KMS-11 (cell line): ENCODE results near the gene THRSP.

ENCODE experiments used
- H2AFZ ChIP-seq: fragments of 200-600 bp; sonication (generic); 2 replicates; pipeline ENCODE4 v1.6.1; 2016; ENCODE audit warnings: antibody characterized with exemption, mixed run types, low read depth
- H3K27ac ChIP-seq: fragments of 200-600 bp; sonication (generic); 2 replicates; pipeline ENCODE4 v1.6.1; 2016; ENCODE audit warnings: mild to moderate bottlenecking, mixed run types
- H3K27me3 ChIP-seq: fragments of 200-600 bp; sonication (generic); 2 replicates; pipeline ENCODE4 v1.6.1; 2017; ENCODE audit warnings: mild to moderate bottlenecking, low read depth, mixed run types, moderate library complexity; ENCODE audit not compliant: insufficient read depth
- H3K36me3 ChIP-seq: fragments of 200-600 bp; sonication (generic); 2 replicates; pipeline ENCODE4 v1.6.1; 2017; ENCODE audit warnings: mild to moderate bottlenecking, mixed run types; ENCODE audit not compliant: insufficient read depth
- H3K4me1 ChIP-seq: fragments of 200-600 bp; sonication (generic); 2 replicates; pipeline ENCODE4 v1.6.1; 2016; ENCODE audit warnings: mild to moderate bottlenecking, low read depth, mixed run types; ENCODE audit not compliant: poor library complexity, severe bottlenecking
- H3K4me2 ChIP-seq: fragments of 200-600 bp; sonication (generic); 2 replicates; pipeline ENCODE4 v1.7.0; 2016; ENCODE audit warnings: mild to moderate bottlenecking, mixed run types
- H3K4me3 ChIP-seq: fragments of 200-600 bp; sonication (generic); IDR thresholded peaks from 2 replicates; pipeline ENCODE4 v1.6.1; 2017; ENCODE audit warnings: low read depth, low read length, mixed read lengths; ENCODE audit not compliant: insufficient read depth
- H3K79me2 ChIP-seq: fragments of 200-600 bp; sonication (generic); 2 replicates; pipeline ENCODE4 v1.6.1; 2016; ENCODE audit warnings: low read depth, mixed run types; ENCODE audit not compliant: insufficient read depth
- H3K9ac ChIP-seq: fragments of 200-600 bp; sonication (generic); 2 replicates; pipeline ENCODE4 v1.6.1; 2016; ENCODE audit warnings: mild to moderate bottlenecking, mixed run types
- H4K20me1 ChIP-seq: fragments of 200-600 bp; sonication (generic); 2 replicates; pipeline ENCODE4 v1.6.1; 2016; ENCODE audit warnings: mild to moderate bottlenecking, mixed run types; ENCODE audit not compliant: insufficient read depth
- TF ChIP-seq, protein P1 (sequence below): fragments of 200-600 bp; sonication (generic); conservative IDR thresholded peaks from 2 replicates; pipeline ENCODE4 v1.6.1; 2017; ENCODE audit warnings: low read depth, mild to moderate bottlenecking, antibody characterized with exemption, low read length, moderate library complexity, mixed read lengths

THRSP gene

GRCh38 chr11:78033040-78033439 lies 30.6 kb upstream of the THRSP start:
- H3K27me3 ChIP-seq: no peaks in the 10 kb centered on the region
- no peaks in the 10 kb centered on the region for H3K36me3 ChIP-seq
- no peak overlapping the region for H2AFZ ChIP-seq
- H3K27ac ChIP-seq: no peak overlapping the region
- H3K4me2 ChIP-seq: no peak overlapping the region
- TF ChIP-seq, protein P1, sequence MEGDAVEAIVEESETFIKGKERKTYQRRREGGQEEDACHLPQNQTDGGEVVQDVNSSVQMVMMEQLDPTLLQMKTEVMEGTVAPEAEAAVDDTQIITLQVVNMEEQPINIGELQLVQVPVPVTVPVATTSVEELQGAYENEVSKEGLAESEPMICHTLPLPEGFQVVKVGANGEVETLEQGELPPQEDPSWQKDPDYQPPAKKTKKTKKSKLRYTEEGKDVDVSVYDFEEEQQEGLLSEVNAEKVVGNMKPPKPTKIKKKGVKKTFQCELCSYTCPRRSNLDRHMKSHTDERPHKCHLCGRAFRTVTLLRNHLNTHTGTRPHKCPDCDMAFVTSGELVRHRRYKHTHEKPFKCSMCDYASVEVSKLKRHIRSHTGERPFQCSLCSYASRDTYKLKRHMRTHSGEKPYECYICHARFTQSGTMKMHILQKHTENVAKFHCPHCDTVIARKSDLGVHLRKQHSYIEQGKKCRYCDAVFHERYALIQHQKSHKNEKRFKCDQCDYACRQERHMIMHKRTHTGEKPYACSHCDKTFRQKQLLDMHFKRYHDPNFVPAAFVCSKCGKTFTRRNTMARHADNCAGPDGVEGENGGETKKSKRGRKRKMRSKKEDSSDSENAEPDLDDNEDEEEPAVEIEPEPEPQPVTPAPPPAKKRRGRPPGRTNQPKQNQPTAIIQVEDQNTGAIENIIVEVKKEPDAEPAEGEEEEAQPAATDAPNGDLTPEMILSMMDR: no peak
- peaks cover 13% of the 10 kb centered on the region for H3K4me1 ChIP-seq
- no peak overlapping the region for H3K4me3 ChIP-seq
- no peaks in the 10 kb centered on the region for H3K79me2 ChIP-seq
- no peaks in the 10 kb centered on the region for H4K20me1 ChIP-seq
- no peak overlapping the region for H3K9ac ChIP-seq

DNA sequence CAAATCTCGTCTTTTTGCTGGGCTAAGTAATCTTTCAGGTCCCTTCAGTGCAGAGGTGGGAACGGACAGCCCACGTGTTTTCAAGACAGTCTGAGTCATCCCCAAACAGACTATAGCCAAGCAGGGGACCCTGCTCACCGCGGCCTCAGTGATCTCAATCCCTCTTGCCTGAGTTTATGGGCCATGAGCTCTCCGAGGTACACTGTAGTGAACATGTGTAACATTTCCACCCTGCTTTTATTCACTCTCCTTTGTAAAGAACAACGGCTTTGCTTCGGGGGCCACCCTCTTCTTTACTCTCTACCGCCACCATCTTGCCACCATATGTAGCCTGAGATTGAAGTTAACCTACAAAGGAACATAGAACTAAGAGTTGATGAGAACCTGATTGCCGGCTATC lies 29.0 kb upstream of the THRSP start:
- Histone ChIP-seq H3K27ac (no peak overlapping the region), H3K9ac (no peak overlapping the region), H3K4me2 (no peak overlapping the region), H3K27me3 (no peaks in the 10 kb centered on the region), H2AFZ (no peak overlapping the region), H4K20me1 (no peaks in the 10 kb centered on the region), H3K79me2 (no peaks in the 10 kb centered on the region), H3K4me3 (no peak overlapping the region), H3K4me1 (peaks cover 24% of the 10 kb centered on the region), H3K36me3 (no peaks in the 10 kb centered on the region)
- TF ChIP-seq, protein P1: no peak

DNA sequence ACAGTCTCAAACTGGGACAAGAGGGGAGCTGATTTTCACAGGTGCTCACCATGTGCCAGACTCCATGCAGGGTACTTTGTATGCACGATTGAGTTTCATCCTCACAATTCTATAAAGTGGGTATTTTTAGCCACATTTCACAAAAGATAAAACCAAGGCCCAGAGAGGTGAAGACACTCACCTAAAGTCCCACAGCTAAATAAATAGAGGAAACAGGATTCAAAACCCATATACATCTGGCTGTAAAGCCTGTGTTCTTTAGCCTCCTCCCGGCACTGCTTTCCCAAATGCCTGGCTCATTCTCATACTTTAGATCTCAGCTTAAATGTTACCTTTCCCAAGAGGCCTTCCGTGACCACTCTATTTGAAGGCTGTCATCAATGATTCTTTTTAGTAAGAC lies 27.3 kb upstream of the THRSP start:
- no peaks in the 10 kb centered on the region for H3K27me3 ChIP-seq
- H3K4me1 ChIP-seq: peaks cover 29% of the 10 kb centered on the region
- no peaks in the 10 kb centered on the region for H3K79me2 ChIP-seq
- no peak overlapping the region for H3K9ac ChIP-seq
- no peak overlapping the region for H3K4me3 ChIP-seq
- TF ChIP-seq, protein P1: no peak
- no peak overlapping the region for H3K27ac ChIP-seq
- no peak overlapping the region for H2AFZ ChIP-seq
- no peaks in the 10 kb centered on the region for H3K36me3 ChIP-seq
- no peak overlapping the region for H3K4me2 ChIP-seq
- no peaks in the 10 kb centered on the region for H4K20me1 ChIP-seq

GRCh38 chr11:78037056-78037455 lies 26.6 kb upstream of the THRSP start:
- peaks cover 22% of the 10 kb centered on the region for H3K4me1 ChIP-seq
- no peak overlapping the region for H2AFZ ChIP-seq
- no peaks in the 10 kb centered on the region for H3K79me2 ChIP-seq
- H4K20me1 ChIP-seq: no peaks in the 10 kb centered on the region
- TF ChIP-seq, protein P1: no peak
- no peaks in the 10 kb centered on the region for H3K27me3 ChIP-seq
- H3K4me3 ChIP-seq: no peak overlapping the region
- no peak overlapping the region for H3K9ac ChIP-seq
- H3K27ac ChIP-seq: no peak overlapping the region
- no peaks in the 10 kb centered on the region for H3K36me3 ChIP-seq
- H3K4me2 ChIP-seq: no peak overlapping the region
